B cell (primary cell): ENCODE measurements around the gene TRIB2. TPM values are rescaled to one million over a fixed set of nuclear protein-coding genes. Genes with fewer than 3 reads are reported as not detected.

Source experiments
- ATAC-seq: fragments of 200-7000 bp; cut with Tn5 transposase; one replicate; pipeline ENCODE4 v1.10.0; 2021; ENCODE audit warnings: low read depth, mild to moderate bottlenecking, moderate number of reproducible peaks, moderate library complexity
- CTCF ChIA-PET: fragments of 350-600 bp; sonication (Branson Sonifier 250); formaldehyde crosslinking; loops from one replicate; lab custom pipeline; 2021; ENCODE audit warnings: antibody characterized with exemption, inconsistent platforms; lab: Charles Lee
- POLR2A ChIA-PET: fragments of 350-600 bp; sonication (Branson Sonifier 250); formaldehyde crosslinking; loops from one replicate; lab custom pipeline; 2021; ENCODE audit warnings: antibody characterized with exemption; lab: Charles Lee
- DNase-seq: peaks from one replicate; pipeline ENCODE4 v3.0.0; 2013
- H2AFZ ChIP-seq: 2 replicates; pipeline ENCODE4 v1.6.1; 2012; ENCODE audit warnings: mild to moderate bottlenecking, low read depth, low read length; ENCODE audit not compliant: insufficient read depth, poor library complexity, severe bottlenecking
- H3K27ac ChIP-seq, 2 donors: 1 replicate in 1 of 2; 2 replicates in 1 of 2; pipeline ENCODE4 v1.5.1; 2012 to 2013; ENCODE audit warnings: low read length in 2 of 2, mild to moderate bottlenecking in 2 of 2, moderate library complexity in 1 of 2
- H3K27me3 ChIP-seq, 4 experiments: fragments of 200-600 bp in 1 of 4; sonication (generic) in 1 of 4; replicated peaks in 1 of 4; 1 replicate in 2 of 4; 2 replicates in 2 of 4; pipeline versions ENCODE4 v1.6.1 to v1.7.0; 2013 to 2016; ENCODE audit warnings: low read length in 3 of 4, mild to moderate bottlenecking in 2 of 4, mixed read lengths in 1 of 4, moderate library complexity in 1 of 4; ENCODE audit not compliant: insufficient read depth in 4 of 4, control insufficient read depth in 3 of 4; ENCODE audit errors: control extremely low read depth in 1 of 4
- H3K36me3 ChIP-seq, 2 experiments: replicated peaks in 1 of 2; 1 replicate in 1 of 2; 2 replicates in 1 of 2; pipeline versions ENCODE4 v1.6.1 to v1.7.1; 2013; ENCODE audit warnings: low read length in 1 of 2; ENCODE audit not compliant: insufficient read depth in 2 of 2, control insufficient read depth in 1 of 2; ENCODE audit errors: control extremely low read depth in 1 of 2, extremely low read depth in 1 of 2
- H3K4me1 ChIP-seq, 2 donors: fragments of 200-600 bp in 1 of 2; sonication (generic) in 1 of 2; 1 replicate in 1 of 2; 2 replicates in 1 of 2; pipeline versions ENCODE4 v1.5.1 to v1.6.1; 2013 to 2017; ENCODE audit warnings: low read length in 2 of 2; ENCODE audit not compliant: control insufficient read depth in 2 of 2, insufficient read depth in 2 of 2
- H3K4me2 ChIP-seq: replicated peaks from 2 replicates; pipeline ENCODE3; 2012; ENCODE audit warnings: mild to moderate bottlenecking, low read depth, low read length; ENCODE audit not compliant: poor library complexity, severe bottlenecking
- H3K4me3 ChIP-seq, 5 experiments: fragments of 200-600 bp in 1 of 5; sonication (generic) in 1 of 5; 1 replicate in 3 of 5; 2 replicates in 2 of 5; pipeline versions ENCODE4 v1.5.1 to v1.7.0; 2011 to 2016; ENCODE audit warnings: low read length in 4 of 5, mild to moderate bottlenecking in 4 of 5, low read depth in 2 of 5, control low read depth in 1 of 5, moderate library complexity in 1 of 5; ENCODE audit not compliant: insufficient read depth in 1 of 5; ENCODE audit errors: control extremely low read depth in 1 of 5, extremely low read depth in 1 of 5
- H3K79me2 ChIP-seq: fragments of 200-600 bp; sonication (generic); one replicate; pipeline ENCODE4 v1.6.0; 2016; ENCODE audit warnings: low read length; ENCODE audit not compliant: control insufficient read depth, insufficient read depth
- H3K9ac ChIP-seq: fragments of 200-600 bp; sonication (generic); 2 replicates; pipeline ENCODE4 v1.6.1; 2017; ENCODE audit warnings: mild to moderate bottlenecking, low read length, moderate library complexity
- H3K9me3 ChIP-seq, 3 donors: one replicate each; pipeline versions ENCODE4 v1.6.1 to v1.7.1; 2013; ENCODE audit warnings: low read length in 2 of 3; ENCODE audit not compliant: control insufficient read depth in 2 of 3, insufficient read depth in 1 of 3; ENCODE audit errors: control extremely low read depth in 1 of 3
- H4K20me1 ChIP-seq: 2 replicates; pipeline ENCODE4 v1.6.0; 2012; ENCODE audit warnings: mild to moderate bottlenecking, low read length; ENCODE audit not compliant: insufficient read depth, control insufficient read depth, poor library complexity, severe bottlenecking
- H3K27ac Mint-ChIP-seq: one replicate; pipeline ENCODE4 v1.8.0; 2021; ENCODE audit warnings: mixed read lengths
- H3K27me3 Mint-ChIP-seq: one replicate; pipeline ENCODE4 v1.8.0; 2021; ENCODE audit warnings: mixed read lengths
- H3K4me1 Mint-ChIP-seq: one replicate; pipeline ENCODE4 v1.8.0; 2021; ENCODE audit warnings: mixed read lengths
- H3K4me3 Mint-ChIP-seq: one replicate; pipeline ENCODE4 v1.8.0; 2021; ENCODE audit warnings: mixed read lengths
- H3K9me3 Mint-ChIP-seq: one replicate; pipeline ENCODE4 v1.8.0; 2022; ENCODE audit warnings: mixed read lengths; ENCODE audit not compliant: insufficient read depth
- EZH2 ChIP-seq: IDR thresholded peaks from 2 replicates; pipeline ENCODE4 v1.6.1; 2012; ENCODE audit warnings: borderline replicate concordance, low read depth, mild to moderate bottlenecking, moderate library complexity, low read length; ENCODE audit not compliant: insufficient read depth, poor library complexity, severe bottlenecking
- WGBS: methylation state at CpG from one replicate; pipeline ENCODE4 v1.1.5; 2013; ENCODE audit warnings: missing lambda C conversion rate; ENCODE audit not compliant: insufficient coverage; 5-methylcytosine and 5-hydroxymethylcytosine counted together
- intact Hi-C: fragments of 100-400 bp; cut with micrococcal nuclease; formaldehyde crosslinking; loops from one replicate; pipeline ENCODE4 v1.10.0; 2022
- polyA plus RNA-seq: library from polyadenylated mRNA; depleted of rRNA; stranded (reverse); fragments of >200 nt; gene quantifications from 2 replicates; pipeline ENCODE4 v1.2.3, GENCODE V29; 2012
- total RNA-seq, 2 donors: library from RNA; stranded (reverse); fragments of 120-200 nt in 1 of 2; gene quantifications; 1 replicate in 1 of 2; 2 replicates in 1 of 2; pipeline versions ENCODE4 v1.2.3 to v1.2.4, GENCODE V29; 2013 to 2022
- TF ChIP-seq, protein P1 (sequence below): fragments of 200-600 bp; IDR thresholded peaks from one replicate; pipeline ENCODE4 v1.8.0; 2022; ENCODE audit warnings: antibody characterized with exemption, mild to moderate bottlenecking

The TRIB2 gene
- total and polyA plus RNA-seq, 2 donors (not counting 1 experiment from before 2014, with no cell fraction given) = 36.3 to 117 TPM

GRCh38 chr2:12675801-12676200 is 40.9 kb upstream of the TRIB2 start:
- Mint-ChIP-seq H3K4me1 (no peaks in the 10 kb centered on the region), H3K9me3 (peaks cover 5% of the 10 kb centered on the region), H3K27me3 (peaks cover 13% of the 10 kb centered on the region), H3K27ac (no peak overlapping the region), H3K4me3 (no peak overlapping the region)
- no peak for TF ChIP-seq EZH2
- TF ChIP-seq, protein P1, sequence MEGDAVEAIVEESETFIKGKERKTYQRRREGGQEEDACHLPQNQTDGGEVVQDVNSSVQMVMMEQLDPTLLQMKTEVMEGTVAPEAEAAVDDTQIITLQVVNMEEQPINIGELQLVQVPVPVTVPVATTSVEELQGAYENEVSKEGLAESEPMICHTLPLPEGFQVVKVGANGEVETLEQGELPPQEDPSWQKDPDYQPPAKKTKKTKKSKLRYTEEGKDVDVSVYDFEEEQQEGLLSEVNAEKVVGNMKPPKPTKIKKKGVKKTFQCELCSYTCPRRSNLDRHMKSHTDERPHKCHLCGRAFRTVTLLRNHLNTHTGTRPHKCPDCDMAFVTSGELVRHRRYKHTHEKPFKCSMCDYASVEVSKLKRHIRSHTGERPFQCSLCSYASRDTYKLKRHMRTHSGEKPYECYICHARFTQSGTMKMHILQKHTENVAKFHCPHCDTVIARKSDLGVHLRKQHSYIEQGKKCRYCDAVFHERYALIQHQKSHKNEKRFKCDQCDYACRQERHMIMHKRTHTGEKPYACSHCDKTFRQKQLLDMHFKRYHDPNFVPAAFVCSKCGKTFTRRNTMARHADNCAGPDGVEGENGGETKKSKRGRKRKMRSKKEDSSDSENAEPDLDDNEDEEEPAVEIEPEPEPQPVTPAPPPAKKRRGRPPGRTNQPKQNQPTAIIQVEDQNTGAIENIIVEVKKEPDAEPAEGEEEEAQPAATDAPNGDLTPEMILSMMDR = no peak
- H3K4me3 ChIP-seq = no peak overlapping the region
- H3K79me2 ChIP-seq = no peaks in the 10 kb centered on the region
- POLR2A ChIA-PET = no interaction called here
- no peaks in the 10 kb centered on the region for H3K27me3 ChIP-seq
- H3K4me2 ChIP-seq = no peak overlapping the region
- H3K9ac ChIP-seq = no peak overlapping the region
- DNase-seq (no peak), ATAC-seq (no peak)
- intact Hi-C loops = no loop called here
- CTCF ChIA-PET = no interaction called here
- H3K36me3 ChIP-seq = no peaks in the 10 kb centered on the region
- H3K4me1 ChIP-seq = no peaks in the 10 kb centered on the region
- no peak overlapping the region for H3K27ac ChIP-seq
- no peaks in the 10 kb centered on the region for H4K20me1 ChIP-seq
- 88% methylated on average over 4 of the region's 5 CpGs for WGBS
- H3K9me3 ChIP-seq = peaks cover 1 to 9% (median 4%) of the 10 kb centered on the region in 3 donors
- H2AFZ ChIP-seq = no peak overlapping the region

GRCh38 chr2:12676771-12677170 is 40.0 kb upstream of the TRIB2 start:
- intact Hi-C loops = no loop called here
- H3K27me3 Mint-ChIP-seq = peaks cover 18% of the 10 kb centered on the region
- H4K20me1 ChIP-seq = no peaks in the 10 kb centered on the region
- H3K27ac Mint-ChIP-seq = no peak overlapping the region
- H3K9me3 Mint-ChIP-seq = peaks cover 8% of the 10 kb centered on the region
- no peaks in the 10 kb centered on the region for H3K4me1 ChIP-seq
- TF ChIP-seq EZH2 = no peak
- H3K9me3 ChIP-seq = peaks cover 1 to 17% (median 4%) of the 10 kb centered on the region in 3 donors
- CTCF ChIA-PET = no interaction called here
- no peaks in the 10 kb centered on the region for H3K79me2 ChIP-seq
- no peak for ATAC-seq
- H2AFZ ChIP-seq = no peak overlapping the region
- peaks cover 0 to 3% (median 1%) of the 10 kb centered on the region in 4 experiments for H3K27me3 ChIP-seq
- H3K4me3 ChIP-seq = no peak overlapping the region
- H3K4me3 Mint-ChIP-seq = no peak overlapping the region
- H3K4me2 ChIP-seq = no peak overlapping the region
- H3K27ac ChIP-seq = no peak overlapping the region
- H3K36me3 ChIP-seq = no peaks in the 10 kb centered on the region
- no peak overlapping the region for H3K9ac ChIP-seq
- POLR2A ChIA-PET = no interaction called here
- H3K4me1 Mint-ChIP-seq = no peaks in the 10 kb centered on the region
- DNase-seq = no peak
- no CpG with 5 or more reads among the region's 4 CpGs for WGBS
